HG02943 (cell line): ENCODE results near the gene TPPP.

ENCODE experiments used
- ATAC-seq: cut with Tn5 transposase; IDR thresholded peaks from one replicate; pipeline ENCODE4 v1.9.1; 2021; ENCODE audit warnings: mild to moderate bottlenecking, low read depth, moderate library complexity; ENCODE audit not compliant: unreplicated experiment

TPPP gene

DNA sequence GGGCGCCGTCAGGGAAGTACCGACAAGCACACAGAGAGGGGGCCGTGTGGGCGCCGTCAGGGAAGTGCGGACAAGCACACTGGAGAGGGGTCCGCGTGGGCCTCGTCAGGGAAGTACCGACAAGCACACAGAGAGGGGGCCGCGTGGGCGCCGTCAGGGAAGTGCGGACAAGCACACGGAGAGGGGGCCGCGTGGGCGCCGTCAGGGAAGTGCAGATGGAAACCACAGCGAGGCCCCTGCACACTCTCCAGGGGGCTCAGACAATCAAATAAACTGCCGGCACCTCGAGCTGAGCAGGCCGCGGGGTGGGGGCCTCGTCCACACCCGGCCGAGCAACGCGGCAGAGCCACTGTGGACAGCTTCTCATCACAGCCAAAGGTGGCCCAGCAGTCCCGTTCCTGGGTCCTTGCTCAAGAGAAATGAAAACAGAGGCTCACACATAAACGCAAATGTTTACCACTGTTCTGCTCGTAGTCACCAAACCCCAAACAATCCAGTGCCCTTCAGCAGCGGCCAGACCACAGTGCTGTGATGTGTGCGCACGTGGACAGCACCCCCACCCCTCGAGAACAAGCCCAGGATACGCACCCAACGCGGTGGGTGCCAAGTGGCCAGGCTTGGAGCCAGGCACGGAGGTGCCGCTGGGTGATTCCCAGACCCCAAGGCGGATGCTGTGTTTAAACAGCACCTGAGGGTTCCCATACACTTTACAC is 24.7 kb downstream of the TPPP start:
- no peak for ATAC-seq

DNA sequence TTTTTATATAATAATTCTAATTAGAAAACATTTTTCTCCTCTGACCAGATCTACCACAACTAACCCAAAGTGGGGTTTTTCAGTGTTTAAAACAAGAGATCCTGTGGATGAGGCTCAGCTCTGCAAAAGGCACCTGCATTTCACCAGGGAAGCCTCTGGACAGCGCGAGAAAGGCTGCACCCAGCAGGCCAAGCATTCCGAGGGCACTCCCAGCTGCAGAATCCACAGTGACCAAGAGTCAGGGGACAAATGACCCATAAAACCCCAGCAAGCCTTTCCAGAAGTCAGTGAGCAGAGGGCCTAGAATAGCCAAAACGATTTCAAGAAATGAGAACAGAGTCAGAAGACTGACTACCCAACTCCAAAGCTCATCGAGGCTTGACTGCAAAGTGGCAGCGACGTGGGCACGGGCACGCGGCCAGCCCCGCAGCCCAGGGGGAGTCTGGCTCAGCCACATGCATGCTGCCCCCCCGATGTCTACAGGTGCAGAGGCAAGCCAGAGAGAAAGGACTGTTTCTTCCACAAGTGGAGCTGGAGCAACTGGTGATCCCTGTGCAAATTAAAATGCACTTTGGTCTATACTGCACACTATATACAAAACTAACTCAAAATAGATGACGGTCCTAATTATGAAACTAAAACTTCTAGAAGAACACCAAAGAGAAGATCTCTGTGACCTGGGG is 26.2 kb downstream of the TPPP start:
- no peak for ATAC-seq

DNA sequence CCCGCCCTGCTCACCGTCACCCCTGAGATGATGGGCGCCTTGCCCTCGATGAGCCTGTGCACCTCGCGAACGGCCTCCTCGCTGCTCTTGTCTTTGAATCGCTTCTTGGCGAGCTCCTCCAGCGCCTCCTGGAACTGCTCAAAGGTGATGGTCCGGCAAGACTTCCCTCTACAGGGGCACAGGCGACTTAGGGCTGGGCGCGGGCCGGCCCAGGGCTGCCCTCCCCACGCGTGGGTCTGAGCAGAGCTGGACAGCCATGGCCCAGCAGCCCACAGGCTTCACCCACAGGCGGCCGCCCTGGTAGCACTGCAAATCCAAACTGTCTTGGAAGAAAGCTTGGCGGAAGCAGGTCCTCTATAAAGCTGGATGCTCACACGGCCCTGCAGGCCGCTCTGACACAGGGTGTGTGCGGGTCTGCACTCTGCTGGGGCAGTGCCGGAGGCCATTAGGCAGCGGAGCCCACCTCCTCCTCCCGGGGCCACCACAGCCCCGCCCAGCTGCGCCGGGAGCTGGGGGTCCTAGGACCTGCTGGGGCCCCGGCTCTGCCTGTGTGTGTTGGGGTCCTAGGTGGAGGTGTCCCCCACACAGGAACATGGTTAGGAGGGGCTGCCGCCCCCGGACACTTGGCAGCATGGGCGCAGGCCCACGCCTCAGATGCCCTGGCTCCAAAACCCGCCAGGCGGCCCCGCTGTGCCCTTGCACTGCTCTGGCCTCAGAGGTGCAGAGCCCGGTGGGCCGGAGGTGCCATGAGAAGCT is 27.0 kb downstream of the TPPP start:
- no peak for ATAC-seq

DNA sequence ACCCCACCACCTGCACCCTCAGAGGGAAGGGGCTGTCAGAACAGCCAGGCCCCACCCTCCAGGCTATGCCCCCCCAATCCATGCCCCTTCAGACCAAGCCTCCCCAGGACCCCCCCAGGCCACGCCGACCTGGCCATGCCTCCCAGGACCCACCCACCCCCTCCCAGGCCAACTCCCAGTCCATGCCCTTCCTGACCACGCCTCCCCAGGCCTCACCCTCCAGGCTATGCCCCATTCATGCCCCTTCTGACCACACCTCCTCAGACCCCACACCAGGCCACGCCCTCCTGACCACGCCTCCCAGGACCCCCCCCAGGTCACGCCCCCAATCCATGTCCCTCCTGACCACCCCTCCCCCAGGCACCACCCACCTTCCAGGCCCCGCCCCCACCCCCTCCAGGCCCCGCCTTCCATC is 27.6 kb downstream of the TPPP start:
- ATAC-seq = no peak

DNA sequence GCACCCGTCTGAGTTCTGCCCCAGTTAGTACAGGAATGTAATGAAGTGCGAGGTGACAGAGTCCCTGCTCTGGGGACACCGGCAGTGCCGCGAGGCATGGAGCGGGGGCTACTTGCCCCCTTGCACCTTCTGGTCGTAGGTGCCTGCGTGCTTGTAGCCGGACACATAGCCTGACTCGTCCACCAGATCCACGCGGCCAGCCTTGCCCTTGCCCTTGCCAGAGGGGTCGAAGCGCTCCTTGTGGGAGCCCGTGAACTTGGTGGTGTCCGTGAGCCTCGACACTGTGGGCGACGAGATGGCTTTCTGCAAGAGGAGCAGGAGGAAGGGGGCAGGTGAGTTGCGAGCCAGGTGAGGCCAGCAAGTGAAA is 28.2 kb downstream of the TPPP start:
- ATAC-seq = no peak

GRCh38 chr5:664343-664993 is 28.7 kb downstream of the TPPP start:
- ATAC-seq = no peak

DNA sequence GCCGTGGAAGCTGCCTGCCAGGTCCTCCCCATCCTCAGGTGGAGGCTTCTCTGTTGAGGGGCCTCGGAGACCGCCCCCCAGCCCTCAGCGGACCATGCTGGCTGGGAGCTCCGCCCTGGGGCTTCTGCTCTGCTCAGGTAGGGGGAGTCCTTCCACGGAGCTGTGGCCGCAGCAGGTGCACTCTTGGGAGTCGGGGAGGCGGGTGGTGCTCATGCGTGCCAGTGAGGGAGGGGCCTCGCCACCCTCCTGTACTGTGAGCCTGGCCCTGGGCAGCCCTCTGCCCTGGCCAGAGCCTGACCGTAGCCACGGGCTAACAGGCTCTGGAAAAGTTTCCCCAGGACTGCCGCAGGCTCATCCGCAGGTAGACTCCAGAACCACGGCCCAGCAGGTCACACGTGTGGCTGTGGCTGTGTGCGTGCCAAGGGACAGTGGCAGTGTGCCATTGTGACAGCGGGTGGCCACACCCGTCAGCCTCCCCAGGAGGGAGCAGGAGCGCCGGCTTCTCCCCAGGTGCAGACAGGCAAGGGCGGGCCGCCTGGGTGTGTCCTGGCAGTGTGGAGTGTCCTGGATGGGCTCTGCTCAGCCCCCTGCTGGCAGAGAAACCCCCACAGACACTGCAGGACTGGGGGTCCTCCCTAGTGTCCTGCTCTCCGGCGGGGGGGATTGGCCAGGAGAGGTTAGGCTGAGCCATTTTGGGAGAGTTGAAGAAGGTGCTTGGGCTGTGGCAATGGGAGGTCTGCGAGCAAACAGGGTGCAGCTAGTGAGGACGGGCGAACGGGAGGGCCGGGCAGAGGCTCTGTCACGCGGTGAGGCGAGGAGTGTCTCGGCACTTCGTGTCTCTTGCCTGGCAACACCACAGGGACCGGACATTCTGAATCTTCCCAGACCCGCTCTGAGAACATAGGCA is 29.5 kb downstream of the TPPP start:
- no peak for ATAC-seq

GRCh38 chr5:662751-663435 is 30.3 kb downstream of the TPPP start:
- ATAC-seq = no peak

DNA sequence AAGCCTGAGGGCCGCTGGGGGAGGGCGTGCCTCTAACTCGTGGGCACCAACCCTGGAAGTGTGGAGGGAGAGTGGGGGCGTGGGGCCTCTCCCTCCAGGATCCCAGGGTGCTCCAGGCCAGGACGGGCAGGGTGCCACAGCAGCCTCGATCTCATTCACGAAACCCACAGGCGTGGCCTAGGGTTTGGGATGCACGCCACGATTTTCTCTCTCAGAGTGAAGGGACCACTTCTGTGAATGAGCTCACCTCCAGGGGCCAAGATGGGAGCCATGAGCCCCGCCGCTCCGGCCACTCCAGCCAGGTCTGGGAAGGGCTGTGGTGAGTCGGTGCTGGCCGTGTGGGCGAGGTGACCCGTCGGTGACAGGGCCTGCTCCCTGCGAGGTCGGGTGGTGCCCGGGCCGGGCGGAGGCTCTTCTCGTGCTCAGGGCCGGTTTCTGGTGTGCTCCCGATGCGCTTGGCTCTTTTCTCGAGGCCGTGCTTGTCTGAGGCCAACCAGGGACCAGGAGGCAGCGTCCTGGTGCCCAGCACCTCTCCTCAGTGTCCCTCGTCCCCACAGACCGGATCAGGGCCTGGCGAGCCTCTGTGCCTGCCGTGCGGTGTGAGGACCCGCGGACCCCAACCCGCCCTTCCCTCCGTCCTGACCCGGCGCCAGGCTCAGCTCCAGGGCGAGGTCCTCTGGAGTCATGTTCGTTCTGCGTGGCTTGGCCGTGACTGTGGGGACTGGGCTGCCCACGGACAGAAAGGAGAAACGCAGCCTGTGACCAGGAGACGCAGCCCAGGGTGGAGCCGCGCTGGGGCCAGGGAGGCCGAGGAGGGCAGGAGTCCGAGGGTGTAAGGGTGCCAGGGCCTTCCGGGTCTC is 31.0 kb downstream of the TPPP start:
- no peak for ATAC-seq

- ATAC-seq = no peak
Observed at GRCh38 chr5:660491-661030, 32.6 kb downstream of the TPPP start.

- ATAC-seq = no peak
Observed at GRCh38 chr5:659496-660263, 33.5 kb downstream of the TPPP start.

GRCh38 chr5:658103-658502 is 35.0 kb downstream of the TPPP start:
- ATAC-seq = no peak

DNA sequence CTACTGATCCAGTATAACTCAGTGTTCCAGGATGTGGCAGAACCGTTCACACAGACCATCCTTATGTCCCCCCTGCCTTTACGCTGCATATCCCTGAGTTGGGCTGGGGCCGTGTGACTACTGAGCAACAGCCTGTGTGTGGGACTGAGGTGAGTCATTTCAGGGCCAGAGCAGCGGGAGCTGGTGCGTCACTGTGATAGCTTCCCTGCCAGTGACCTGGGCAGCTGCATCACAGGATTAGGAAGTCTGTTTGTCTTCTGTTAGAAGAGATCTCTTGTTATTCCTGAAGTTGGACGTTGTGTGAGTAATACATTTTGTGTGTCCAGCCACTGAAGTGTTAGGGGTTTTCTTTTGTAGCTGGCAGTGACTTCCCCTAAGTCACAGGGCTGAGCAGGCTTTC is 35.6 kb downstream of the TPPP start:
- no peak for ATAC-seq

DNA sequence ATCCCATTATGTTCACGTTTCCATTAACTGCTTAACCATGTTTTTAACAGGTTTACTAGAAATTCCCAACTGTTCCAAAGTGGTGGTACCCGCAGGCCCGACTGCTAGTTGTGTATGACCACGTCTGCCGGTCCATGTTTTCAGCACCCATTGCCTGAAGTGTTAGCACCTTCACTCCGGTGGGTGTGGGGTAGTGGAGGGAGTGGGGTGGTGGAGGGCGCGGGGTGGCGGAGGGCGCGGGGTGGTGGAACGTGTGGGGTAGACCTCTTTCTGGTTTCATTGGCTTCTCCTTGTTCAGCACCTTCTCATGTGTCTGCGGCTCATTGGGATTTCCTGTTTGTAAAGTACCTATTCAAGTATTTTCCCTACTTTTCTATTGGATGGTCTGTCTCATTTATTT is 37.7 kb downstream of the TPPP start:
- no peak for ATAC-seq

- ATAC-seq = no peak
Observed at GRCh38 chr5:654071-654778, 38.9 kb downstream of the TPPP start.

- ATAC-seq = no peak
Observed at GRCh38 chr5:652773-653350, 40.3 kb downstream of the TPPP start.
